HG03469 (cell line): Measurements from ENCODE around the gene CCDC97.
"Not testable (repeated sequence)": the region's sequence is repeated elsewhere in the genome, so short reads cannot be mapped to it uniquely, and the experiment has no call there.

Experiments
- ATAC-seq: cut with Tn5 transposase; IDR thresholded peaks from one replicate; pipeline ENCODE4 v1.9.1; 2021; ENCODE audit warnings: mild to moderate bottlenecking, moderate library complexity, moderate number of reproducible peaks; ENCODE audit not compliant: unreplicated experiment

Gene CCDC97

GRCh38 chr19:41357746-41358145 is 47.8 kb downstream of the CCDC97 start:
- ATAC-seq, result no peak

- no peak for ATAC-seq
Measured at GRCh38 chr19:41359741-41360140, 49.8 kb downstream of the CCDC97 start.

DNA sequence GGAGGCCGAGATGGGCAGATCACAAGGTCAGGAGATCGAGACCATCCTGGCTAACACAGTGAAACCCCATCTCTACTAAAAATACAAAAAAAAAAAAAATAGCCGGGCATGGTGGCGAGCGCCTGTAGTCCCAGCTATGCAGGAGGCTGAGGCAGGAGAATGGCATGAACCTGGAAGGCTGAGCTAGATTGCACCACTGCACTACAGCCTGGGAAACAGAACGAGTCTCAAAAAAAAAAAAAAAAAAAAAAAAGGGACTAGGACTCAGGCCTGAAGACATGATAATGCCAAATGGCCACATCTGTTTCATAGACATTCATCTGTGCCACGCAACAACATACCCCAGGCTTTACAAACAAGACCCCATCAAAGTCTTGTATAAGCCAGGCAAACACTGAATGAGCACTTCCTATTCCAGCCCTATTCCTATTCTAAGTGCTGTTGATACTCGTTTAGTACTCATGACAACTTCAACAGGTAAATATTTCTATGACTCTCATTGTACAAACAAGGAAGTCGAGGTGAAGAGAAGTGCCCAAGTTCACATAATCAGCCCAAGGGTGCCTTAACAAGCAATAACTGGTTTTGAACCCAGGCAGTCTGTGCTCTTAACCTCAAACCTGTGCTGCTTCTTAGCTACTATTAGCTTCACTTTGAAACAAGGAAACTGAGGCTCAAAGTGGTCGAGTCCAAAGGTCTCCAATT is 52.3 kb downstream of the CCDC97 start:
- no peak for ATAC-seq

DNA sequence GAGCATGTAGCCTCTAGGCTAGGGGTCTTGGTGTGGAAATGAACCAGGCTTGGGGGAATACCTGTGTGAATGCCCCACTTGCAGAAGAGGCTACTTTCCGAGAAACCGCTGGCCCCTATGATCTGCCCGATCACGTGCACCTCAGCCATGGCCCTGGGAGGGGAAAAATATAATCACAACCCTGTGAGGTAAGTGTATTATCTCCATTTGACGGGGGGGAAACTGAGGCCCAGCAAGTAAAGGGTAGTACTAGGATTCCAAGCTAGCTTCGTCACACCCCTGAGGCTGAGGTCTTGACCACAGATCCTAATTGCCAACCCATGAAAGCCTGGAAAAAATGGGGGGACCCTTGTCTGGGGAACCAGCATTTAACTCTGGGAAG is 53.4 kb downstream of the CCDC97 start:
- ATAC-seq, result no peak

GRCh38 chr19:41363753-41364523 is 54.0 kb downstream of the CCDC97 start, which contains the start of gene B9D2:
B9D2 (minus strand) TSS chr19:41364149; CDS start chr19:41363519, 630 bp downstream.
- peak; percentile 69 for ATAC-seq

- ATAC-seq, result no peak
Measured at GRCh38 chr19:41364524-41365391, 54.8 kb downstream of the CCDC97 start.

- ATAC-seq, result no peak
Measured at GRCh38 chr19:41366089-41366488, 56.1 kb downstream of the CCDC97 start.

DNA sequence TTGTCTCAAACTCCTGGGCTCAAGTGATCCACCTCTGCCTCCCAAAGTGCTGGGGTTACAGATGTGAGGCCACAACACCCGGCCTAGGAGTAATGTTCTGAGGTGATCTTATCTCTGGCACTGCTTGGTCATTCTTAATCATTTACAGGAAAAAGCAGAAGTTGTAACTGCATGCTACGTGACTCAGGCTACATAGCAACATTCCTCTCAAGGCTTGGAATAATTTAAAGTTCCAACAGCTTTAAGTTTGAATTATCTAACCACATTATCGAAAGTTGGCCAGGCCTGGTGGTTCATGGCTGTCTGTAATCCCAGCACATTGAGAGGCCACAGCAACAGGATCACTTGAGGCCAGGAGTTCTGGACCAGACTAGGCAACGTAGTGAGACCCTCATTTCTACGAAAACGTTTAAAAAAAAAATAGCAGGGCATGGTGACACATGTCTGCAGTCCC is 57.9 kb downstream of the CCDC97 start:
- no peak for ATAC-seq

DNA sequence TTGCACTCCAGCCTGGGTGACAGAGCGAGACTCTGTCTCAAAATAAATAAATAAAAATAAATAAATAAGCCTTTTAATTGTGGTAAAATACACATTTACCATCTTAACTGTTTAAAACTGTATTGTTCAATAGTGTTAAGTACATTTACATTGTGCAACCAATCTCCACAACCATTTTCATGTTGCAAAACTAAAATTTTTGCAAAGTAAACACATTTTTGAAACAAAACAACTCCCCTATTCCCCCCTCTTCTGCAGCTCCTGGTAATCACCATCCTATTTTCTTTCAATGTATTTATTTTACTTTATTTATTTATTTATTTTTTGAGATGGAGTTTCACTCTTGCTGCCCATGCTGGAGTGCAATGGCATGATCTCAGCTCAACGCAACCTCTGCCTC is 59.8 kb downstream of the CCDC97 start:
- ATAC-seq, result no peak

DNA sequence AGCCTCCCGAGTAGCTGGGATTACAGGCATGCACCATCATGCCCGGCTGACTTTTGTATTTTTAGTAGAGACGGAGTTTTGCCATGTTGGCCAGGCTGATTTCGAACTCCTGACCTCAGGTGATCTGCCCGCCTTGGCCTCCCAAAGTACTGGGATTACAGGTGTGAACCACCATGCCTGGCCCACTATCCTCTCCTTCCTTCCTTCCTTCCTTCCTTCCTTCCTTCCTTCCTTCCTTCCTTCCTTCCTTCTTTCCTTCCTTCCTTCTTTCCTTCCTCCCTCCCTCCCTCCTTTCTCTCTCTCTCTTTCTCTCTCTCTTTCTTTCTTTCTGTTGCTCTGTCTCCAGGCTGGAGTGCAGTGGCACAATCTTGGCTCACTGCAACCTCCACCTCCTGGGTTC is 61.1 kb downstream of the CCDC97 start:
- not testable (repeated sequence) for ATAC-seq

- ATAC-seq, result no peak
Measured at GRCh38 chr19:41371541-41371940, 61.6 kb downstream of the CCDC97 start.

GRCh38 chr19:41372501-41372900 is 62.5 kb downstream of the CCDC97 start:
- no peak for ATAC-seq

GRCh38 chr19:41373993-41374392 is 64.0 kb downstream of the CCDC97 start:
- ATAC-seq, result no peak
